ENCODE results near the gene TAS2R40. TPM values are rescaled to one million over a fixed set of nuclear protein-coding genes. Genes with fewer than 3 reads are reported as not detected.
A peak's percentile ranks its signal among the peaks of the same experiment; 100 is the strongest.

The TAS2R40 gene
- total RNA-seq, 1 donor, result not detected

DNA sequence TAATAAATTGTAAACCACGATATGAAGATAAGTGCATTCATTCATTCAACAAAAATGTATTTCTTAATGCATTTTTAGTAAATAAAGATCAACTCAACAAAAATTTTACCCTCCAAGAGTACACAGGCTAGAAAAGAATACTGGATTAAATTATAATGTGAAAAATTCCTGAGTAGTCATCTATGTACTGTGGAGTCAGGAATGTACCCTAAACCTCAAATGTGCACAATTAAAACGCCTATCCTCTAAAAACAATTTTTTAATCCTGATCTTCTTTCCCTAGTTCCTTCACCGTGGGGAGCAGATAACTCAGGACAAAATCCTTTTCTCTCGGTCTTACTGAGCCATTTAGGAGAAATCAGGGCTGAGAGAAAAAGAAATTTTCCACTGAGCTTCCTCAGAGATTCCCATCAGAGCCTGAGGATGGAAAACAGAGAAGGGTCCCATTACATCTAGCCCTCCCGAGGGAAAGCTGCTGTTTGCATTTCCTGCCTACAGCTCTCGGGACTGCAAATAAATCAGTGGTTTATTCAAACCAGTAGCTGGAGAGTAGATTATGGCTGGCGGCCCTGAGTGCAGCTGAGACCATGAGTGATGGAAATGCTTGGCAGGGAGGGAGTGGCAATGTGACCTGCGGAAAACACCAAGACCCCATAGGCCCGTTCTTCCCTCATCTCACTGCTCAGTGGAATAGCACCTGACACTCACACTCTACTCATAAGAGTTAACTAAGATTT lies 7.4 kb downstream of the TAS2R40 start:
- H3K27ac ChIP-seq (ENCODE audit: low read depth, low read length), result no peak overlapping the region
- H2AFZ ChIP-seq (ENCODE audit: low read length), result peak overlapping the region; percentile 20
- no peaks in the 10 kb centered on the region for H3K36me3 ChIP-seq (ENCODE audit: insufficient read depth, low read length)
- H4K20me1 ChIP-seq (ENCODE audit: insufficient read depth, low read length), result no peaks in the 10 kb centered on the region
- peaks cover 4% of the 10 kb centered on the region for H3K4me1 ChIP-seq (ENCODE audit: insufficient read depth, low read length)
- H3K79me2 ChIP-seq (ENCODE audit: insufficient read depth, low read length), result no peaks in the 10 kb centered on the region
- H3K9me3 ChIP-seq (ENCODE audit: low read depth, low read length), result no peaks in the 10 kb centered on the region
- H3K4me3 ChIP-seq (ENCODE audit: insufficient read depth, low read length), result no peak overlapping the region
- no peak for DNase-seq (ENCODE audit: insufficient read length, low spot score, missing footprints)
- H3K4me2 ChIP-seq (ENCODE audit: insufficient read depth, low read length), result peak overlapping the region; percentile 35
- TF ChIP-seq CTCF (IDR thresholded peaks at IDR 0.05; ENCODE audit: extremely low read depth, low read depth, low read length), result no peak
- H3K27me3 ChIP-seq (ENCODE audit: insufficient read depth, low read length), result peaks cover 6% of the 10 kb centered on the region

DNA sequence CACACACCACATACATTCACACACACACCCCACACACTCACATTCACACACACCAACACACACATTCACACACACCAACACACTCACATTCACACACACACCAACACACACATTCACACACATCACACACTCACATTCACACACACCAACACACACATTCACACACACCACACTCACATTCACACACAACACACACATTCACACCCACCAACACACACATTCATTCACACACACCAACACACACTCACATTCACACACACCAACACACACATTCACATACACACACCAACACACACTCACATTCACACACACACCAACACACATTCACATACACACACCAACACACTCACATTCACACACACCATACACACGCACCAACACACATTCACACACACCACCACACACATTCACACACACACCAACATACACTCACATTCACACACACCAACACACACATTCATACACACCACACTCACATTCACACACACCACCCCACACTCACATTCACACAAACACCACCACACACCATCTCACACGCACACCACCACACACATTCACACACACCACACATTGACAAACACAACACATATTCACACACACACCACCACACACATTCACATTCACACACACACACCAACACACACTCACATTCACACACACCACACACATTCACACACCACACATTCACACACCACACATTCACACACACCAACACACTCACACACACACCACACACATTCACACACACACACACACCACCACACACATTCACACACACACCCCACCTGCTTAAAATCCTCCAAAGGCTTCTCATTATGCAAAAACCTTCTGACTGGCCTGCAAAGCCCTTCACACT lies 9.0 kb downstream of the TAS2R40 start:
- DNase-seq (ENCODE audit: insufficient read length, low spot score, missing footprints), result no peak
- H3K36me3 ChIP-seq (ENCODE audit: insufficient read depth, low read length), result no peaks in the 10 kb centered on the region
- H3K4me3 ChIP-seq (ENCODE audit: insufficient read depth, low read length), result no peak overlapping the region
- TF ChIP-seq CTCF (IDR thresholded peaks at IDR 0.05; ENCODE audit: extremely low read depth, low read depth, low read length), result no peak
- no peaks in the 10 kb centered on the region for H3K27me3 ChIP-seq (ENCODE audit: insufficient read depth, low read length)
- H3K79me2 ChIP-seq (ENCODE audit: insufficient read depth, low read length), result no peaks in the 10 kb centered on the region
- H3K4me2 ChIP-seq (ENCODE audit: insufficient read depth, low read length), result no peak overlapping the region
- no peaks in the 10 kb centered on the region for H4K20me1 ChIP-seq (ENCODE audit: insufficient read depth, low read length)
- H3K4me1 ChIP-seq (ENCODE audit: insufficient read depth, low read length), result peaks cover 4% of the 10 kb centered on the region
- H3K27ac ChIP-seq (ENCODE audit: low read depth, low read length), result no peak overlapping the region
- peaks cover under 1% of the 10 kb centered on the region for H3K9me3 ChIP-seq (ENCODE audit: low read depth, low read length)
- no peak overlapping the region for H2AFZ ChIP-seq (ENCODE audit: low read length)

DNA sequence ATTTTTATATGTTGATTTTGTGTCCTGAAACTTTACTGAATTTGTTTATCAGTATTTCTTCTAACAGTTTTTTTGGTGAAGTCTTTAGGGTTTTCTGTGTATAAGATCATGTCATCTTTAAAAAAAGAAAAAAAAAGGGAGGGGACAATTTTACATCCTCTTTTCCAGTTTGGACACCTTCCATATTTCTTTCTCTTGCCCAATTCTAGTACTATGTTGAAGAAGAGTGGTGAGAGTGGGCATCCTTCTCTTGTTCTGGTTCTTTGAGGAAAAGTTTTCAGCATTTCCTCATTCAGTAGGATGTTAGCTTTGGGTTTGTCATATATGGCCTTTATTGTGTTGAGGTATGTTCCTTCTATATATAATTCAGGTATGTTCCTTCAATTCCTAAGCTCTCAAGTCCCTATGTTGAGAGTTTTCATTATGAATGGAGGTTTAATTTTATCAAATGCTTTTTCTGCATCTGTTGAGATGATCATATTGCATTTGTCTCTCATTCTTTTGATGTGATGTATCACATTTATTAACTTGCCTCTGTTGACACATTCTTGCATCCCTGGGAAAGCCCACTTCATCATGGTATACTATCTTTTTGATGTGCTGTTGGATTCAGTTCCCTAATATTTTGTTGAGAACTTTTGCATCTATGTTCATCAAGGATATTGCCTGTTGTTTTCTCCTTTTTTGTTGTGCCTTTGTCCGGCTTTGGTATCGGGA lies 12.1 kb downstream of the TAS2R40 start:
- H3K4me3 ChIP-seq (ENCODE audit: insufficient read depth, low read length), result no peak overlapping the region
- TF ChIP-seq CTCF (IDR thresholded peaks at IDR 0.05; ENCODE audit: extremely low read depth, low read depth, low read length), result no peak
- H2AFZ ChIP-seq (ENCODE audit: low read length), result no peak overlapping the region
- no peak overlapping the region for H3K4me2 ChIP-seq (ENCODE audit: insufficient read depth, low read length)
- DNase-seq (ENCODE audit: insufficient read length, low spot score, missing footprints), result no peak
- no peaks in the 10 kb centered on the region for H4K20me1 ChIP-seq (ENCODE audit: insufficient read depth, low read length)
- peaks cover 4% of the 10 kb centered on the region for H3K4me1 ChIP-seq (ENCODE audit: insufficient read depth, low read length)
- peaks cover 6% of the 10 kb centered on the region for H3K9me3 ChIP-seq (ENCODE audit: low read depth, low read length)
- H3K27ac ChIP-seq (ENCODE audit: low read depth, low read length), result no peak overlapping the region
- H3K79me2 ChIP-seq (ENCODE audit: insufficient read depth, low read length), result no peaks in the 10 kb centered on the region
- no peaks in the 10 kb centered on the region for H3K27me3 ChIP-seq (ENCODE audit: insufficient read depth, low read length)
- H3K36me3 ChIP-seq (ENCODE audit: insufficient read depth, low read length), result no peaks in the 10 kb centered on the region

Measured in osteoblast (primary cell).